Stimulated activated CD4-positive, alpha-beta T cell treated with anti-CD3 and anti-CD28 coated beads, Interleukin-1b, Interleukin-23, amount 100 ng/mL, for 48 hours (primary cell): ENCODE measurements around the gene ZNHIT2.
"Not testable (repeated sequence)": the region's sequence is repeated elsewhere in the genome, so short reads cannot be mapped to it uniquely, and the experiment has no call there.

ENCODE experiments used
- DNase-seq: peaks from one replicate; pipeline ENCODE4 v3.0.0-alpha.2; 2020

Gene ZNHIT2

DNA sequence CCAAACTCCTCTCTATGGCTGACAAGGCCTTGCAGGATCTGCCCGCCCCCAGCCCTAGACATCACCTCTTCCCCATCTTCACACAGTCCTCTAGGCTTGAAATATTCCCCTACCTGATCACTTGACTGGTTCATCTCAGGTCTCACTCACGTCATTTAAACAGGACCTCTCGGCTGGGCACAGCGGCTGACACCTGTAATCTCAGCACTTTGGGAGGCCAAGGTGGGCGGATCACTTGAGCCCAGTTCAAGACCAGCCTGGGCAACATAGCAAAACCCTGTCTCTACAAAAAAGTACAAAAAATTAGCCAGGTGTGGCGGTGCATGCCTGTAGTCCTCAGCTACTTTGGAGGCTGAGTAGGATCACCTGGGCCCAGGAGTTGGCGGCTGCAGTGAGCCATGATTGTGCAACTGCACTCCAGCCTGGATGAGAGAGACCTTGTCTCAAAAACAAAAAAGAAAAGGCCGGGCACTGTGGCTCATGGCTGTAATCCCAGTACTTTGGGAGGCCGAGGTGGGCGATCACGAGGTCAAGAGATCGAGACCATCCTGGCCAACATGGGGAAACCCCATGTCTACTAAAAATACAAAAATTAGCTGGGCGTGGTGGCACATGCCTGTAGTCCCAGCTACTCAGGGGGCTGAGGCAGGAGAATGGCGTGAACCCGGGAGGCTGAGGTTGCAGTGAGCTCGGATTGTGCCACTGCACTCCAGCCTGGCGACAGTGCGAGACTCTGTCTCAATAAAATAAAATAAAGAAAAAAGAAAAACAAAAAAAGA is 1.6 kb upstream of the ZNHIT2 start:
- not testable (repeated sequence) for DNase-seq

DNA sequence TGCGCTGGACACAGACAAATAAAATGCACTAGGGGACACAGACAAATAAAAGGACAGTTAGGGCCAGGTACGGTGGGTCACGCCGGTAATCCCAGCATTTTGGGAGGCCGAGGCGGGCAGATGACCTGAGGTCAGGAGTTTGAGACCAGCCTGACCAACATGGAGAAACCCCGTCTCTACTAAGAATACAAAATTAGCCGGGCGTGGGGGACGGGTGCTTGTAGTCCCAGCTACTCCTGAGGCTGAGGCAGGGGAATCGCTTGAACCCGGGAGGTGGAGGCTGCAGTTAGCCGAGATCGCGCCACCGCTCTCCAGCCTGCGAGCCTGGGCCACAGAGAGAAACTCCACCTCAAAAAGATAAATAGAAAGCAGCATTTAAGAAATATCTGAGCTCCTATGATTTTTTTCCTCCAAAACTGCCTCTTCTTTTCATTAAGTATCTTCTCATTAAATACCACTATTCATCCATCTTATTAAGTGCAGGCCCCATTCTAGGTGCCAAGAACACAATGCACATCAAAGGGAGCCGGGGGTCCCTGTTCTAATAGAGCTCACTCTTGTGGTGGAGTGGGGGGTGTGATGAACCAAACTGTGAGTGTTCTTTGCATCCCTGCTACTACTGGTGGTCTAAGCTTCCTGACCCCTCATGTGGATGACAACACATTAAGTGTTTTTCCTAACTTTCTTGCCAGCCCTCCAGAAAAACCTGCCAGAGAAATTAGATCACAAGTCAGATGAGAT is 766 bp upstream of the ZNHIT2 start:
- no peak for DNase-seq

DNA sequence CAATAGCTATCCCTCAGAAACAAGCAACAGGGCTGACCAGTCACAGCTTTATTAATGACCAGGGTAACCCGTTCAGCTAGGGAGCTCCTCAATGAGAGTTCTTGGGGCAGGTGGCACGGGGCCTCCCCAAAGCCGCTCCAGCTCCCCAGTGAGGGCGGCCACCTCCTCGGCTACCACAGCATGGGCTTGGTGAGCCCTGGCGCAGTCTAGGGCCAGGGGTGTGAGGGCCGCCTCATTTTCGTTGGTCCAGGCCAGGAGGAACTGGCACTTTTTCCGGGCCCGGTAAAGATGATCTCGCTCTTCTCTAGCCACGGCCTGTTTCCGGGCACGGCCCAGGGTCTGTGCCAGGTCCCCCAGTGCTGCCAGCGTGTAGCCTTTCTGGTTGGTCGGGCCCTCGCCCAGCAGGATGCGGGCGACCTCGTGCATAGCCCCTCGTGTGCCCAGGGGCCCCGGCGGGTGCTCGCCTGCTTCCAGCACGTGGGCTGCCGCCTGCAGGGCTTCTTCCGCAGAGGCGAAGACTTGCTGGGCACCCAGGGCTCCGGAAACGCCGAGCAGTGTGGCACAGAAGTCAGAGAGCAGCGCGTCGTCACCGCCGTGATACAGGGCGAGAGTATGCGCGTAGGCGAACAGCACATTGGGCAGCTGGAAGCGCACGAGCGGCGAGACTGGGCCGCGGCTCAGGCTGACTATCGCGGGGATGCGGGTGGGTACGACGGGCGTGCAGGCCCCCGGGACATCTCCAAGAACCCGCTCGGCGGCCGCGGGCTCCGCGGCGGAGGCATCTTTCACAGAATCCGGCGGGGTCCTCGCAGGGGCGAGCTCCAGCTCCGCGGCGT is 913 bp downstream of the ZNHIT2 start:
- DNase-seq, result peak; percentile 82

DNA sequence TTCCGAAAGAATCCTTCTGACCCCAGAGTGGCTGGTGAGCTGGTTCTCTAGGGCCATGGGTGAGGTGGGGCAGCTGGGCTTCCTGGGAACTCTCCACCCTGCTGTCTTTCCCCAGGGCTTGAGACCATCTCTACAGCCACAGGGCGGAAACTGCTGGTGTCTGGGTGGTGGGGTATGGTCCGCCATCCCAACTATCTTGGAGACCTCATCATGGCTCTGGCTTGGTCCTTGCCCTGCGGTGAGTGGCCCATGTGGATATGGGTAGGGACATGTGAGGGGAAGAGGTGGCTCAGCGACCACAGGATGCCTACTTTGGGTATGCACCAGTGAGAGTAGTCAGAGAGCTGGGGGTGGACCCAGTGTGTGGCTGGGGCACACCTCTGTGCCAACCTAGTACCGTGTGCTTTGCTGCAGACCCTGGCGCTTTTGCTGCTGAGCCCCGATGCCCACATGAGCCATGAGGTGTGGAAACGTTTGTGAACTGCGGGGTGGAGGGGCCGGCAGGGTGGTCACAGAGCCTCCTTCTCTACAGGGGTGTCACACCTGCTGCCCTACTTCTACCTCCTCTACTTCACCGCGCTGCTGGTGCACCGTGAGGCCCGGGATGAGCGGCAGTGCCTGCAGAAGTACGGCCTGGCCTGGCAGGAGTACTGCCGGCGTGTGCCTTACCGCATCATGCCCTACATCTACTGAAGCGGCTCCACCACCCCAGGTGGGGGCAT is 2.0 kb downstream of the ZNHIT2 start:
- DNase-seq, result no peak

DNA sequence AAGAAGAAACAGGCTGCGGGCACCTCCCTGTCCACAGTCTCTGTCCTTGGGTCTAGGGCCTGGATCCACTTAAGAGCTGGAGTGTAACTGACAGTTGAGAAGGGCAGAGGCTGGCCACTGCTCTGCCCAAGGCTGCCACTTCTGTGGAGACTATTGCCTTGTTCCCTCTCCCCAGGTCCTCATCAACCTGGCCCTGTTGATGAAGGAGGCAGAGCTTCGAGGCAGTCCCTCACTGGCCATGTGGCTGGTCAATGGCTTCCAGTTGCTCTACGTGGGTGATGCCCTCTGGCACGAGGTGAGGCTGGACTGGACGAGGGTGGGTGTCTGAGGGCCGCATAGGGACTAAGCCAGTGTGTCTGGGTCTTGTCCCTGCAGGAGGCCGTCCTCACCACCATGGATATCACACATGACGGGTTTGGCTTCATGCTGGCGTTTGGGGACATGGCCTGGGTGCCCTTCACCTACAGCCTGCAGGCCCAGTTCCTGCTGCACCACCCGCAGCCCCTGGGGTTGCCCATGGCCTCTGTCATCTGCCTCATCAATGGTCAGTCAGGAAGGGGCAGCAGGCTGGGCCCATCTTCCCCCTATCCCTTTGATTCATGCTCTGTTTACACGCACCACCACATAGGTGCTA is 2.8 kb downstream of the ZNHIT2 start:
- DNase-seq, result no peak

DNA sequence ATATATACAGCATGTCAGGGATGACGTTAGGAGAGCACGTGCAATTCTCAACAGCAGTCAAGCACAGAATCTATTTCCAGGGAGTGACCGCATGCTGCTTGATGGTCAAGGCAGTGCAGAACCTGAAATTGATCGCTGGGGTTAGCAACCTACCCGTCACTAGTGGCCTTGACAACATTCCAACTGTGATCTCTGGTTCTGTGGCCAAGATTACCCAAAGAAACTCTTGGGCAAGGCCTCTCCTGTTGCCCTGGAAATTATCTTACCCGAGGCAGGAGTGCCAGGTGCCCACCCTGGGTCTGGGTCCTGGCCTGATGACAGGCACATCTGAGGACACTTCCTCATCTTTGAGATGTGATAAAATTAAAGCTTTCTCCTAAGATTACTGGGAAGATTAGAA is 3.7 kb downstream of the ZNHIT2 start:
- DNase-seq, result no peak

DNA sequence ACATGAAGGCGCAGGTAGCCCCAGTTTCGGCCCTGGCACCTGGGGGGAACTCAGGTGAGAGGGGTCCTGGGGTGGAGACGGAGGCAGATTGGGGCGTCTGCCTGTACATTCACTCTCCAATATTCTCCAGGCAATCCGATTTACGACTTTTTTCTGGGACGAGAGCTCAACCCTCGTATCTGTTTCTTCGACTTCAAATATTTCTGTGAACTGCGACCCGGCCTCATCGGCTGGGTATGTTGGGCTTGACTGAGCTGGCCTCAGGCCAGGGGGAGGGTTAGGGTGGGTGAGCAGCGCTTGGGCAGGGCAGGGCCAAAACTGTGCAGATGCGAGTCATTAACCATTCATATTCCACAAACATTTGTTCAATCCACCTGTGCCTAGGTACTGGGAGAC is 4.1 kb downstream of the ZNHIT2 start:
- DNase-seq, result no peak

DNA sequence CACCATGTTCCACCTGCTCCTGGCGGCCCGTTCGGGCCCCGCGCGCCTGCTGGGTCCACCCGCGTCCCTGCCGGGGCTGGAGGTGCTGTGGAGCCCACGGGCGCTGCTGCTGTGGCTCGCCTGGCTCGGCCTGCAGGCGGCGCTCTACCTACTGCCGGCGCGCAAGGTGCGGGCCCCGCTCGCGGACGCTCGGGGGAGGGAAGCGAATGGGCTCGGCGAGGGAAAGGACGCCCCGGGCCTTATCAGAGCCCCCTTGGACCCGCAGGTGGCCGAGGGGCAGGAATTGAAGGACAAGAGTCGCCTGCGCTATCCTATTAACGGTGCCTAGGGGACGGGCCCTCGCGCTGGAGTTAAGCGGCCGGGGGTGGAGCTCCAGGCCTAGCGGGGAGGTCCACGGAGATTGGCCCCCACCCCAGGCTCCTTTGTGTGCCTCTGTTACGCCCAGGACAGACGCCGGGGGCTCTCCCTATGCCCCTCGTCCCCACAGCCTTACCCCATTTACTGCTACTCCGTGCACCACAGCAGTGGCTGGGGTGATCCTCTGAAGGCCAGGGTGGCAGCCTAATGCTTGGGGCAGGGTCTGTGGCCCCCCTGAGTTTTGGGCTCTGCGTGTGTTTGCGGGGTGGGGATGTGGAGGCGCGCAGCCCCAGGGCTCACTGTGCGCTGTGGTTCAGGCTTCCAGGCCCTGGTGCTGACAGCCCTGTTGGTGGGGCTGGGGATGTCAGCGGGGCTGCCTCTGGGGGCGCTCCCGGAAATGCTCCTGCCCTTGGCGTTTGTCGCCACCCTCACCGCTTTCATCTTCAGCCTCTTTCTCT is 4.7 kb downstream of the ZNHIT2 start:
- peak; percentile 72 for DNase-seq

DNA sequence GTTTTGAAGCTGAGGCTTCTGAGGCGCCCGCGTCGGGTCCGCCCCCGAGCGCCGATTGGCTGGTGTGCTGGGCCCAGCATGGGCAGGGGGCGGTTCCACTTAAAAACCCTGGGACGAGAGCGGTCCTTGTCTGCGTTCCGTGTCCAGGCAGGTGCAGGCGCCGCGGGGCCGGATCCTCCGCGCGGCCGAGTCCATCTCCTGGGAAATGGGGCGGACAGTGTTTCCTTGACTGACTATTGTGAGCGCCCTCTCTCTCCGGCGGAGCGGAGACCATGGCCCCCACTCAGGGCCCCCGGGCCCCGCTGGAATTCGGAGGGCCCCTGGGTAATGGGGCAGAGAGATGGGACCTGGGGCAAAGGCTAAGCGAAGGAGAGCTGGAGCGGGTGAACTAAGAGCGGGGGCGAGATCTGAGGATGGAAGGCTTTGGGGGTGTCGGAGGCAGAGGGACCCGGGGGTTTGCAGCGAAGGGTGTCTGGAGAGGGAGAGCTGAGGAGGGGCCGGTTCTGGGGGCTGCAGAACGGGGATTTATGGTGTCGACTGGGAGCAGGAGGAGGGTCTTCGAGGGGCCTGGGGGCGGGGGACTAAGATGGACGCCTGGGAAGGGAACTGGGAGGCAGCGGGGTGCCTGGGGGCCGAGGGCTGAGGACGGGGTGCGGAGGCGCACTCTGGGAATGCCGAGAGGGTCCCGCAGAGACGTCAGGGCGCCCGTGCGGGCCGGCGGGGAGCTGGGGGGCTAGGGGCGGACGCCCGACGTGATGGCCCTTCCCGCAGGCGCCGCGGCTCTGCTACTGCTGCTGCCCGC is 5.6 kb downstream of the ZNHIT2 start, which contains the start of gene TM7SF2:
TM7SF2 (plus strand) TSS at position 129 of the 802 bp plus-strand sequence; CDS start at position 273, 144 bp downstream.
- peak; percentile 92 for DNase-seq

DNA sequence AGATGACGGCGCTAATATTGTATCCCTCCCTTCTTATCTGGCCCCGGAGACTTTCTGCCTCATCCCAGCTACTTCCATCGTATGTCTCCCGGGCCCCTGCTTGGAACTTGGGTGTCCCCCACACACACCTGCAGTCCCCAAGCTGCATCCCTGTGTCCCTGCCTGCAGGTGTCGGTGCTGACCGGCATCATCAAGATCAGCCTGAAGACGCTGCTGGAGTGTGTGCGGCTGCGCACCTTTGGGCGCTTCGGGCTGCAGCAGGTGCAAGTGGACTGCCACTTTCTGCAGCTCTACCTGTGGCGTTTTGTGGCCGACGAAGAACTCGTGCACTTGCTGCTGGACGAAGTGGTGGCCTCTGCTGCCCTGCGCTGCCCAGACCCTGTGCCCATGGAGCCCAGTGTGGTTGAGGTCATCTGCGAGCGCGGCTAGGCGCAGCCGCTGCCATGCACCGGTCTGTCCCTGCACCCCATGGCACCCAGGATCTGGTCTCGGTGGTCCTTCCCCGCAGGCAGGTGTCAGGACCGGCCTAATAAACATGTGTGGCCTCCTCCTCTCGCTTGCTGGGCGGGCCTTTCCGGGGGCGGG is 6.2 kb downstream of the ZNHIT2 start:
- DNase-seq, result no peak

DNA sequence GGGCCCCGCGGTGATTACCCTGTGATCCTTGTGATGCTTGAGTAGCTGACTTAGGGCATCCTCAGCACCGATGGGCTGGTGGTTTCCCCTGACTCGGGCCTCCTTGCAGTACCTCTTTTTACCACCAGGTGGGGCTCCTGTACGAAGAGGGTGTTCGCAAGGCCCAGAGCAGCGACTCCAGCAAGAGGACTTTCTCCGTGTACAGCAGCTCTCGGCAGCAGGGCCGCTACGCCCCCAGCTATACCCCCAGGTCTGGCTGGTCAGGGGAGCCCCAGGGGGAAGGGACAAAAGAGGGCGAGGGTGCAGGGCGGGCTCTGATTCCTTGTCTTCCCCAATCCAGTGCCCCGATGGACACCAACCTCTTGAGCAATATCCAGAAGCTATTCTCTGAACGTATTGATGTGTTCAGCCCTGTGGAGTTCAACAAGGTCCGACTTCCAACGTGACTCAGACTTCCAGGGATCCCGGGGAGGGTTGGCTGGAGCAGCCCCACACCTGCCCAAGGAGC is 7.1 kb downstream of the ZNHIT2 start:
- DNase-seq, result peak; percentile 94

DNA sequence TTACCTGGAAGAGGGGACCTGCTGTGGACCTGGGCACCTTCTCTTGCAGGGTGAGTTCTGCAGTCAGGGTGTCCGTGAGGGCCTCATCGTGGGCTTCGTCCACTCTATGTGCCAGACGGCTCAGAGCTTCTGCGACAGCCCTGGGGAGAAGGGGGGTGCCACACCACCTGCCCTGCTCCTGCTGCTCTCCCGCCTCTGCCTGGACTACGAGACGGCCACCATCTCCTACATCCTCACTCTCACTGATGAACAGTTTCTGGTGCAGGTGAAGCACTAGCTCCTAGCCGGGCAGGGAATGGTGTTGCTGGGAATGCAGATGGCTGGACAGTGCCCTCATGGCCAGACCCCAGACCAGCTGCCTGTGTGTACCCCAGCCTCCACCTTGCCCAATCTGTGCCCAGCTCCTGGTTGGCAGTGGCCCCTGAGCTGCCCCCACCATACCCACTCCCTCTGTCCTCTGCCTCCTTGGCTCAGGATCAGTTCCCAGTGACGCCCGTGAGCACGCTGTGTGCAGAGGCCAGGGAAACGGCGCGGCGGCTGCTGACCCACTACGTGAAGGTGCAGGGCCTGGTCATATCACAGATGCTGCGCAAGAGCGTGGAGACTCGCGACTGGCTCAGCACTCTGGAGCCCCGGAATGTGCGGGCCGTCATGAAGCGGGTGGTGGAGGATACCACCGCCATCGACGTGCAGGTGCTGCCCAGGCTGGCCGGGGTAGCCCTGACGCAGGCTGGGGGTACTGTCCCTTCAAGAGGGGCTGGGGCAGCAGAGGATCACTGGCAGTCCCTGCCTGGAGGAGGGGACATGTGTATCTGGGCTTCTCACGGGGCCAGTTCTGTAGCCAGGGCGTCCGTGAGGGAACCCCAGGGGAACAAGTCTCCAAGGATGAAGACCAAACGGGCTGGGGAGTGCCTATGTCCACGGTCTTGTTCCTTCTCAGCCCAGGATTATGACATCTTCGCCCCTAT is 8.0 kb downstream of the ZNHIT2 start:
- no peak for DNase-seq

DNA sequence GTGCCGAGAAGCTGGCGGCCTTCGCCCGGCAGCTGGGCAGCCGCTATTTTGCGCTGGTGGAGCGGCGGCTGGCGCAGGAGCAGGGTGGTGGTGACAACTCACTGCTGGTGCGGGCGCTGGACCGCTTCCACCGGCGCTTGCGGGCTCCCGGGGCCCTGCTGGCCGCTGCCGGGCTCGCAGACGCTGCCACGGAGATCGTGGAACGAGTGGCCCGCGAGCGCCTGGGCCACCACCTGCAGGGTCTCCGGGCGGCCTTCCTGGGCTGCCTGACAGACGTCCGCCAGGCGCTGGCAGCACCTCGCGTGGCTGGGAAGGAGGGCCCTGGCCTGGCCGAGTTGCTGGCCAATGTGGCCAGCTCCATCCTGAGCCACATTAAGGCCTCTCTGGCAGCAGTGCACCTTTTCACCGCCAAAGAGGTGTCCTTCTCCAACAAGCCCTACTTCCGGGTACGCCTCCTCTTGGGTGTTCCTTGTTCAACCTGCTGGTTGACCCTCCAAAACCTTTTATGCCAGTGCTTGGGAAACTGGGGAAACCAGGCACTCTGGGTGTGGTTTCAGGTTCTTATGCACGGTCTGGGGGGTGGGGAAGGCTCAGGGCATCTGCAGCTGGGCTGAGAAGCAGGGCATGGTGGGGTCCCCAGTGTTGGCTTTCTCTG is 8.9 kb downstream of the ZNHIT2 start:
- no peak for DNase-seq

DNA sequence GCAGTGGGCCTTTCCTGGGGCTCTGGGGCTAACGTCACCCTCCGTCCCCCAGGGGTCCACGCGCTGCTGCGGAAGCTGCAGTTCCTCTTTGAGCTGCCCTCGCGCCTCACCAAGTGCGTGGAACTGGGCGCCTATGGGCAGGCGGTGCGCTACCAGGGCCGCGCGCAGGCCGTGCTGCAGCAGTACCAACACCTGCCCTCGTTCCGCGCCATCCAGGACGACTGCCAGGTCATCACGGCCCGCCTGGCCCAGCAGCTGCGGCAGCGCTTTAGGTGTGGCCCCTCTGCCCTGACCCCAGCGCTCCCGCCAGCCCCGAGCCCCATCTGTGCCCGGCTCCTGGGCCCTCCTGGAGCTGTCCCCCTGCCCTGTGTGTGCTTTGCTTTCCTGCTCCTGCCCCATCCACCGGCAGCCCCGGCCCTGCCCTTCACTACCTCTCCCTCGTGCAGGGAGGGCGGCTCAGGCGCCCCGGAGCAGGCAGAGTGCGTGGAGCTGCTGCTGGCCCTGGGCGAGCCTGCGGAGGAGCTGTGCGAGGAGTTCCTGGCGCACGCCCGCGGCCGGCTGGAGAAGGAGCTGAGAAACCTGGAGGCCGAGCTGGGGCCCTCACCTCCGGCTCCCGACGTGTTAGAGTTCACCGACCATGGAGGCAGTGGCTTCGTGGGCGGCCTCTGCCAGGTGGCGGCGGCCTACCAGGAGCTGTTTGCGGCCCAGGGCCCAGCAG is 9.6 kb downstream of the ZNHIT2 start:
- no peak for DNase-seq

DNA sequence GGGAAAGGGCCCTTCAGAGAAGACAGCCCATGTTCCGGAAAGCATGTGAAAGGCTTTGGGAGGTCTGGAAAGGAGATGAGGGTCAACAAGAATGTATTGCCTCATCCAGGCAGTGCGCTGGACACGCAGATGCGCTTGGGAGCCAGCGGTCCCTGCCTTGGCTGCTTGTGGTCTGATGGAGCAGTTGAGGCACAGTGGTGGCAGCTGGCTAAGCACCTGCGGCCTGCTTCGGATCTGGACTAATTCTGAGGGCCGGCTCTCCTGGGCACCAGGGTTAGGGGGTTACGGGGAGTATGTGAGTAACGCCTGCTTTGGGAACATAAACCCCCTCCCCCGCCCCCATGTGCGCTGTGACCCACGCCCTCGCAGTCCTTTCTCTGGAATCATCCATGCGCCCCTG is 10.4 kb downstream of the ZNHIT2 start:
- no peak for DNase-seq

DNA sequence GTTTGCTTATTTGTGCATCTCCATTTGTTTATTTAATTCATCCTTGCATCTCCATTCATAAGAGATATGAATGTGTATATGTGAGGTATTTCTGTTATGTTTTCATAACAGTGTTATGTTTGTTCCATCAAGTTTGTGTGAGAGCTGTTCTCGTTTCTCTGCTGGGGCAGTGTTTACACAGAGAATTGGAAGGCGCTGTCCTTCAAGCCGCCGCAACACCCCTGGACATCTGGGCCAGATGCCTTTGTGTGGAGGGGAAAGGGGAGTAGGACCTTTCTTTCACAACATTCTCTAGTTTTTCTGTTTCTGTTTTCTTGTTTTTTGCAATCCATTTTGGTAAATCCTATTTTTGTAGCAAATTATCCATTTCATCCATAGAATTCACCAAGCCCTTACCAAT is 12.9 kb downstream of the ZNHIT2 start:
- DNase-seq, result no peak

DNA sequence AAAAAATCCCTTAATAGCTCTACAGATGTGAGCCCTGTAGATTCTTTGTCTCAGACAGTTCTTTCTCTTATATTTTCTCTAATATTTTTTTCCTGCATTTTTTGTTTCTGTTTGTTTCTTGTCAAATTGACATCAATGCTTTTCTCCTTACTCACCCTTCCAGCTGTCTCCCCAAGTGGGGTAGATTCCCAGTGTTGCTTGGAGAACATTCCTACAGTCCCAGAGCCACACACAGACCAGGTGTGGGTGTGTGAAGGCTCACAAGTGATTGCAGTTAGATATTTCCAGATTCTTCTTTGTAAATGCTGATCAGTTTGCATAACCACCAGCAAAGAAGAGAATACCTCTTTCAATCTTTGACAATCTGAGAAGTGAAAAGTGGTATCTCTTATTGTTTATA is 14.0 kb downstream of the ZNHIT2 start:
- DNase-seq, result no peak
